ENCODE results near the gene NIPSNAP3A. TPM values are rescaled to one million over a fixed set of nuclear protein-coding genes. Genes with fewer than 3 reads are reported as not detected.
"Not testable (repeated sequence)": the region's sequence is repeated elsewhere in the genome, so short reads cannot be mapped to it uniquely, and the experiment has no call there.

Gene NIPSNAP3A
- 44.0 and 52.1 TPM in 2 replicates for total RNA-seq

DNA sequence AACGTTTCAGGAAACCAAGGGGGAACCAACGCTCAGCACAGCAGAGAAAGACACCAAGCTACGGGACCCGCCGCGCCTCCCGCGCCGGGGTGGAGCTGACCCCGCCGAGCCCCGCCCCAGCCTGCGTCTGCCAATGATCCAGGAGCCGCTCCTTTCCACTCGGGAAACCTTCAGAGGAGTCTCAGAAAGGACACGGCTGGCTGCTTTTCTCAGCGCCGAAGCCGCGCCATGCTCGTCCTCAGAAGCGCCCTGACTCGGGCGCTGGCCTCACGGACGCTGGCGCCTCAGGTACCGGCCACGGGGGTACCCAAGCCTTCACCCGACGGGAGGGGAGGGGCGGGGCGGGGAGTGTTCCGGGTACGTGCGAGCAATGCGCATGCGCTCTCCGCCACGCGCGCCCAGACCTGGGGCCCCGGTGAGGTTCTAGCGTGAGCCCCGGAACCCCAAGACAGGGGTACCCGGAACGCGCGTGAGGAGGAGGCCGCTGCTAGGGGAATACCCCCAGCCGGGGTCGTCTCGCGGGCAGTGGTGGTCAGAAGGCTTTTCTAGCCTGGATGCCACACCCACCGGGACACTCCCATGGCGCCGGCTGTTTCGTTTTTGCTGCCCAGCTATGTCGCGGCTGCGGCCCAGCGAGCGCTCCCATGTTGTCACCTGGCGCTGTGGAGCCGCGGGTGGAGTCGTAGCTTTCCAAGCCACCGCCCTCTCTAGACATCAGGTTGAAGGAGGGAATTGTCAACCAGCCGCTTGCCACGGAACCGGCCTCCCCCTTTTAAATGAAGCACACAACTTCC is at the start of gene NIPSNAP3A:
TSS of gene NIPSNAP3A (plus strand) at position 119 of the 794 bp plus-strand sequence. CDS start at position 229, 110 bp downstream.
- DNase-seq: peak; percentile 78

DNA sequence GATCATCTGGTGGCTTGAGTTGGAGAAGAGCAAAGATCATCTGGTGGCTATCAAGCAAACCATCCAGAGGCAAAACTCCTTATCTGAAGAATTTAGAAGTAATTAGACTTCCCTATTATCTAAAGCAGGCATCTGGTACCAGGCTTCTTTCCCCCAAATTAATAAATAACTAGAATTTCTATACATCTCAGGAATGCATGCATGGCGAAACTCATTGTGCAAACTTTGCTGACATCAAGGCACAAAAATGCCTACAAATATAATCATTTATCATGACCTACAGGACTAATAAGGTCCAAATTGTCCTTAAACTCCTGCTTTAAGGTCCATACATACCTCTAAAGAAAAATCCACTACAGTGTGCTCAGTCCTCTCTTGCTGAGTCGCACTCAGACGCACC is 47.2 kb upstream of the NIPSNAP3A start:
- DNase-seq: no peak

DNA sequence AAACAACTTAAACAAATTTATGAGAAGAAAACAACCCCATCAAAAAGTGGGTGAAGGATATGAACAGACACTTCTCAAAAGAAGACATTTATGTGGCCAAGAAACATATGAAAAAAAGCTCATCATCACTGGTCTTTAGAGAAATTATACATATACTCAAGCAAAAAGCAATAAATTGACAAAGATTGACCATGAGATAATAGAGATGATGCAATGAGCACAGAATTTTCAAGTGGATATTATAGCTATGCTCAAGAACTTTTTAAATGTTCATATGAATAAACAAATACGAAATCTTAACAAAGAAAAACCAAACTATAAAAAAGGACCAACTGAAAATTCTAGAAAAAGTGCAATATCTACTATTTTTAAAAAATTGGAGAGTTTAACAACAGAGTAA is 38.7 kb upstream of the NIPSNAP3A start:
- not testable (repeated sequence) for DNase-seq

DNA sequence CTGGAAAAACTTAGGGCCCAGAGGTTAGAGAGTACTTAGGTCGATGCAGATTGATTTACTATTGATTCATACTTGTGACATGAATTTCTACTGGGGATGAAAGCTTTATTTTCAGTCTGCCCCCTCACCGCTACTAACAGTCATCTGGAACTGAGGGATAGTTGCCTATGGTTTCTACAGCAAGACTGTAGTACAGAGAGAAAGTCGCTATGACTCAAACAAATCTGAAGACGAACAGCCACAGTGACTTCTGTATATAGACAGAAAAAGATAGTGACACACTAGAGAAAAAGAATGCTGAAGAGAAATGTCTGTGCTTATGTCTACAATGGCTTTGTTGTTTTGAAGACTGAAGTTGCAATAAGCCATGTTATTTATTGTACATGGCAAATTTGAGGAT is 35.9 kb upstream of the NIPSNAP3A start:
- no peak for DNase-seq

DNA sequence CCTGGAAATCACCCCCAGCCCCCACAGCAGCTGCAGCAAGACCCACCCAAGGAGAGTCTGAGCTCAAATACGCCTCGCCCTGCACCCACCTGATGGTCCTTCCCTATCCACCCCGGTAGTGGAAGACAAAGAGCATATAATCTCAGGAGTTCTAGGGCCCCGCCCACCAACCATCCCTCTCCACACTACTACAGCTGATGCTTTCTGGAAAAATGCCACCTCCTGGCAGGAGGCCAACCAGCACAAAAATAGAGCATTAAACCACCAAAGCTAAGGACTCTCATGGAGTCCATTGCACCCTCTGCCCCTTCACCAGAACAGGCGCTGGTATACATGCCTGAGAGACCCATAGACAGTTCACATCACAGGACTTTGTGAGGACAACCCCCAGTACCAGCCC is 22.5 kb upstream of the NIPSNAP3A start:
- DNase-seq: no peak

DNA sequence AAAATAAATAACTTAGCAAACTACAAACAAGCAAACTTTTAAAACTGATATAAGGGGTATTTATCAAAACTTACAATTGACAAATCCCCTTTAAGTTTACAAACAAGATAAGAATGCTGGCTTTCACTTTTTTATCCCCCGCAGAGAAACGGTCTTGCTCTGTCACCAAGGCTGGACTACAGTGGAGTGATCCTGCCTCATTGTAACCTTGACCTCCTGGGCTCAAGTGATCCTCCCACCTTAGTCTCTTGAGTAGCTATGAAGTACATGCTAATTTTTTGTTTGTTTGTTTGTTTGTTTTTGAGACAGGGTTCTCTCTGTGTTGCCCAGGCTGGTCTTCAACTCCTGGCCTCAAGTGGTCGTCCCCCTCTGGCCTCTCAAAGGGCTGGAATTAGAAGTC is 9.0 kb upstream of the NIPSNAP3A start:
- DNase-seq: no peak

DNA sequence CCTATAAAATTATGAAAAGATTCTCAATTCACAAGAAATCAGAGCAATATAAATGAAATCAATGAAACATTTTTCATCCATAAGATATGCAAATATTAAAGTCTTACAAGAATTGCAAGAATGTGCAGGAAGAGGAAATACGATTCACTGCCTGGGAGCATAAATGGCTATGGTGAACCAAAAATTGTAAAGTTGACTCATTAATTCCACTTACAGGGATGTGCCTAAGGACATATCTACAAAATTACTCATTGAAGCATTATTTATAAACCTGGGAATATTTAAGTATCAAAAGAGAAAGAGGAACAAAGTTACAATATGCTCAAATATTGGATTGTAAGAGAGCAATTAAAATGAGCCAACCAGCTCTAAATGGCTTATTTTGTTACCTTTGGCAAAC is 6.9 kb upstream of the NIPSNAP3A start:
- peak; percentile 62 for DNase-seq

DNA sequence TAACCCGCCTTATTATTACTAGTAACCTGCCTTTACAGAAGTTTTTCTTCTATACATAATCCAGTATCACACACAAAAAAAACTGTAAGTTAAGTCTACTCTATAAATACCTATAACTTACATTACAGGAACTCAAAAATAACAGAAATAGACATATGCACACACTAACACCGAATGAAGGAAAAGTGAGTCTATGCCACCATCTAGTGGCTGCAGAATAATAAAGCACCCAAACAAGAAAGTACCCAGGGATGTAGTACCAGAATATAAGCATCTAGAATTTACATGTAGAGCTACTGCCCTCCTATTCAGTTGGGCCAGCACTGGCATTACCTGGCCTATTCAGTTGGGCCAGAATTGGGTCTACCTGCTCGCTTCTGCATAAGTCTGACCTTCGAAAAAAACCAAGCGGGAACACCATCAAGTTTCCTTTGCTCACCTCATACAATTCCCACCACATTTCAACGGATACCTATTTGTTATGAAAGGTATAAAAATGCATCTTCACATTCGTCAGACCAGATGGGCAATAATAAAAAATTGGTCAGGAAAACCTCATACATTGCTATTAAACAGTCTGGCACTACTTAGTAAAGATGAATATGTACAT is 4.0 kb upstream of the NIPSNAP3A start:
- peak; percentile 87 for DNase-seq

DNA sequence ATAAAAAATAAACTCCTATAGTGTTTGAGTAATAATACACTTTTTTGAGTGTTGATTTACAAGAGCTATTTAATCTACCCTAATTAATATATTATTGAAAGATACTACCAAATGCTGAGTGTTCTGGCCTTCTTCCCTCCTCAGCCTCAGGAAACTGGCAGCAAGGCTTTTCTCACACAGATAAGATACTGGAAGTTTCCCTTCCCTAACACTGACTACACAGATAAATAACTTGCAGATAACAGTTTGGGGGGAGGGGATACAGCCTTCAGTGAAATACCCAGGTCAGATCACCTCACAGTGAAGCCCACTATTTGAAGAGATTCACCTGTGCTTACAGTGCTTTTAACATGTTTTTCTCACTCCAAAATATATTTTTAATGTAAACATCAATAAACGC is 1.6 kb upstream of the NIPSNAP3A start:
- no peak for DNase-seq

DNA sequence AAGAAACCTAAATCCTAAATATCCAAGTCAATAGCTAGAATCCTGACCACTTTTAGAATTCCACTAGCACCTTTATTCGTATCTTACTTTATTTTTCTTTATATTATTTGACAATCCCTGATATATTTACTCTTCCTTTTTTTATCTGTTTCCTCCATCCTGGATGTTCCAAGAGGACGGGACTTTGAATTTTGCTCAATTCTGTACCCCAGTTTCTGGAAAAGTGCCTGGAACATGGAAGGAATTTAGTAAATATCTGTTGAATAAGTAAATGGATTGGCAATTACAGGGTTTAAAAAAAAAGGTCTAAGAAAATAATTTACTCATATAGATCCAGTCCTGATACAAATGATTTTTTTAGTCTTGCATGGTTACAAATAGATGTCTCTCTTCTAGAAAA is 1.2 kb upstream of the NIPSNAP3A start:
- no peak for DNase-seq

DNA sequence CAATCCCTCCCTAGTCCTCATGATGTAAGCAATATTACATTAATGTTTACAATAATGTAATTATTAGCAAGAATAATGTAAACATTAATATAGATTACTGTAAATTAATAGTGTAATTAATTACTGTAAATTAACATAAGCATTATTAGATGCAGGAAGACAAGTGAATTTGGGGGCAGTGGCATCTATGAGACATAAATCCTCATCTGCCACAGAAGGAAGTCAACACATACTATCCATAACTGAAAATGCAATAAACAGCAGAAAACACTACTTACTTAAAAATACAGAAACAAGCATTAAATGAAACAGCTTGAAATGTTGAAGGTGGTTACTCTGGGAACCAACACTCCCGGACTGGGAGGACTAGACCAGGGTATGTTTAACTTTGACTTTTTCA is 685 bp upstream of the NIPSNAP3A start:
- DNase-seq: no peak

DNA sequence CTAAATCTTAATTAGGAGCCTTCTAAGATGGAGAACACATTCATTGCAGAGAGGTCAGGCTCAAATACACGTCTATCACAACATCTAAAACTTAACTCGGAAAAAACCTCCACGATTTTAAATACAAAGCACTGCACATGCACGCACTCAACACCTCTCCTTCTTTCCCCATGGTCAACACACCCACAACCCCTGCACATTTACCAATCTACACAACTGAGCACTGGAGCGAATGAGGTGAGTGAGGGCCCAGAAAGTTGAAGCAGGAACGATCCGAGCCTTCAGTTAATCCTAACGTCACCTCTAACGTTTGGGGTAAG is 278 bp upstream of the NIPSNAP3A start:
- DNase-seq: no peak

DNA sequence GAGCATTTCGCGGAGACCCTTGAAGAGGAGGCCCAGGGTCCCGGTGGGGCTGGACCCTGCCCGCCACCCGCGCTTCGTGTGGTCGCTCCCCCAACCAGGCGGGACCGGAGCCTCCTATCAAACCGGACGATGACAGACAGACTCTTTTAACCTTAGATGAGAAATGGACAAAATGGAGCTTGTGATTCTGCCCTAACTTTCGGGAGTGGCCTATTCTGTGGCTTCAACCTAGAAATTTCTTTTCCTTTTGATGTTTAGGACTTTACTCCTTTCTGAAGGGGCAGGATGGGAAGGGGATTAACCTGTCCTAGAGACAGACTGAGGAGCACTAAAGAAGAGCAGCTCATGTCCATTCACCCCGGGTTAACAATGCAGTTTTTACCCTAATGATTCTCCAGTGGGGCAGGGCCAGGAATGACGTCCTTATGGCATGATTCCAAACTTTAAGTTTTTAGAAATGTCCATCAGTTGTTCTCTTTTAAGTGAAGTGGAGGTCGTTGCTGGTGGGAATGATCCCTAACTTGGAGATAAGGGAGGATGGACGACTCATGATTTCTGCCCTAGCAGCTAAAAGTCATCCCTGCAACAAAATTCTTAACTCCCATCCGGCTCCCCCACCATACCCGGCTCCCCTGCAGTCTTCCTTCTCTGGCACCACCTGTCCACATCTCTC is 1.0 kb downstream of the NIPSNAP3A start:
- DNase-seq: peak; percentile 60

DNA sequence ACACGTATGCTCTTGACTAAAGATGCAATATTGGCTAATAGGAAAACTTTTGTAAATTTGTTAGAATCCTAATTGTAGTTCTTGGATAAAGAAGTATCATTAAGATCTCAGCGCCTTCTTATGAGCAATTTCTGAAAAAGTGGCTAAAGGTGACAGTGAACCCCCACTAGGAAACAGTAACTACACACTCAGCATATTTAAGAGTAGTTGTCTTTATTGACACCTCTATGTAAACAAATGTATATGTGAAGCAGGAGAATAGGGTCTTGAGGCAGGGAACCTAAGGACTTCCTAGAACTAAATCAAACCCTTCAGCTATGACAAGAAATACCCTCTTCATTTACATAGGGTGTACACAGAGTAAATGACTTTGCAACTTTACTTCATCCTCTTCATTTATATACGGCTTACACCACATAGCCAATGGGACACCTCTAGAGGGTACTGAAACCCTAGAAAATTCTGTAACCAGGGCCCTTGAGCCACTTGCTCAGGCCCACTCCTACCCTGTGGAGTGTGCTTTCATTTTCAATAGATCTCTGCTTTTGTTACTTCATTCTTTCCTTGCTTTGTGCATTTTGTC is 2.8 kb downstream of the NIPSNAP3A start:
- no peak for DNase-seq

DNA sequence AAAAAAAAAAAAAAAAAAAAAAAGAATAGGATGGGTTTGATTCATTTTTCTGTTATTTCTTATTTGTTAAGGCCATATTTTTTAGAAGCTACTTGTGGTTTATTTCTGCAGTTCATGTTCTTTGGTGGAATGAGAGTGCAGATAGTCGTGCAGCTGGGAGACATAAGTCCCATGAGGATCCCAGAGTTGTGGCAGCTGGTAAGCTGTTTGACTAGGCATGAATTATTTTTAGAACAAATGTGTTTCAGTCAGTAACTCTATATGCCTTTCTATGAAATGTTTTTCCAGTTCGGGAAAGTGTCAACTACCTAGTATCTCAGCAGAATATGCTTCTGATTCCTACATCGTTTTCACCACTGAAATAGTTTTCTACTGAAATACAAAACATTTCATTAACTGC is 11.5 kb downstream of the NIPSNAP3A start:
- no peak for DNase-seq

DNA sequence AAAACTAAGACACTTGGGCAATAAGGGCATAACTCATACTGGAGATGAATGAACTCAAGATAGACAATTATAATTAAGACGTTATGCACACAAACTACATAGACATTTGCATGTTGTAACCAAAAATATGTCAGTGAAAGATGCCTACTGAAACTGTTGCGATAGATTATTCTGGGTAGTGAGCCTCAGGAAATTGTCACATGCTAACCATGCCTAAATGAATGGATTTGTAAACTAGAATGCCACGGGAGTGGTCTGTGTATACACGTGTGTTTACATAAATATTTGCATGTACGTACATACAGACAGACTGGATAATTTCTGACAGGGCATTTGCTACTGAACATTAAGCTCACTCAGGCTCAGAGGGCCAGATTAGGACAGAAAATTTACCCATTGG is 17.7 kb downstream of the NIPSNAP3A start:
- no peak for DNase-seq

DNA sequence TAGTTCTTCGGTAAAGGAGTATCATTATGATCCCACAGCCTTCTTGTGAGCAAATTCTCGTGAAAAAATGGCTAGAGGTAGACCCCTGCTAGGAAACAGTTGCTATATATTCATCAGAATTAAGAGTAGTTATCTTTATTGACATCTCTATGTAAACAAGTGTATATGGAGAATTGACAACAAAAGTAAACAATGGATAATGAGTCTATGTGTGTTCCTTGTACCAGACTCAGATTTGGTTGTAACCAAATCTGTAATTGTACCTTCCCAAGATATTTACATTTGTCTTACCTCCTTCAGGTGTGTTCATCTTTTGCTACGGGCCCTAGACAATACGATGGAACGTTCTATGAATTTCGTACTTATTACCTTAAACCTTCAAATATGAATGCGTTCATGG is 18.5 kb downstream of the NIPSNAP3A start:
- no peak for DNase-seq

DNA sequence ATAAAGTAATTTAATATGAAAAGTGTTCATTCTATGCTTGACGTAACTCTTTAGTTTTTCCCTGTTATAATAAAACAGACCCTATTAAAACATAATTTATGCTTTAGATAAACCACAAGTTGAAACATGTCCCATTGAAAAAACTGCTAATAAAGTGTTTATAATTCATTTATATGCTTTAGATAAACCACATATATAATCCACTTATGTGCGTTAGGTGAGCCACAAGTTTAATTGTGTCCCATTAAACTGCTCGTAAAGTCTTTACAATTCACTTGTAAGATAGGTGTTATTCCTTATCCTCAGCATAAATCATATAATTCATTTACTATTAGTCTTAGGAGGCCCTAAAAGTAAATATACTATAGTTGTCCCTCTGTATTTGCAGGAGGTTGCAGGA is 20.0 kb downstream of the NIPSNAP3A start:
- no peak for DNase-seq

DNA sequence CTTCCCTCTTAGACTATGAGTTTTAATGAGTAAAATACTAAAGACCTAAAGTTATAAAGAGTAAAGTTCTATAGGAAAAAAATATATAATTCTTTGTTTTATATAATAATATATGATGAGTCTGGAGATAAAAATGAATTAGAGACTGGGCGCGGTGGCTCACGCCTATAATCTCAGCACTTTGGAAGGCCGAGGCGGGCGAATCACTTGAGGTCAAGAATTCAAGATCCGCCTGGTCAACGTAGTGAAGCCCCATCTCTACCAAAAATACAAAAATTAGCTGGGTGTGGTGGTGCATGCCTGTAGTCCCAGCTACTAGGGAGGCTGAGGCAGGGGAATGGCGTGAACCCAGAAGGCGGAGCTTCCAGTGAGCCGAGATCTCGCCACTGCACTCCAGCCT is 21.5 kb downstream of the NIPSNAP3A start:
- DNase-seq: not testable (repeated sequence)

DNA sequence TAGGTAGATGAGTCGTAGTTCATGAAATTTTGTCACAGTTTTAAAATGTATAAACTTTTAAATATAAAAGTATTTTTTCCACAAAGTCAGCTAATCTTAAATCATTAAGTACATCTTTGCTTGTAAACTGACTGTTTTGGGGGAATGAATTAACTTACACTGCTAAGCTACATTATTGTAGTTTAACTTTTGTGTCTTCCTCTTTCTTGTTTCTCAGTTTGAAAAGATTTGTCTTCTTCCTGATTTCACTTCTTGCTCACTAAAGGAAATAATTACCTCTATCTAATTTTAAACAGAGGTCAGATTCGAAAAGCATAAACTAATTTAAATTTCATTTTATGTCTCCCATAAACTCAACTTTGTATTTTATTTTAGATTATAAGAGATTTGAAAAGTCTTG is 22.2 kb downstream of the NIPSNAP3A start:
- no peak for DNase-seq

DNA sequence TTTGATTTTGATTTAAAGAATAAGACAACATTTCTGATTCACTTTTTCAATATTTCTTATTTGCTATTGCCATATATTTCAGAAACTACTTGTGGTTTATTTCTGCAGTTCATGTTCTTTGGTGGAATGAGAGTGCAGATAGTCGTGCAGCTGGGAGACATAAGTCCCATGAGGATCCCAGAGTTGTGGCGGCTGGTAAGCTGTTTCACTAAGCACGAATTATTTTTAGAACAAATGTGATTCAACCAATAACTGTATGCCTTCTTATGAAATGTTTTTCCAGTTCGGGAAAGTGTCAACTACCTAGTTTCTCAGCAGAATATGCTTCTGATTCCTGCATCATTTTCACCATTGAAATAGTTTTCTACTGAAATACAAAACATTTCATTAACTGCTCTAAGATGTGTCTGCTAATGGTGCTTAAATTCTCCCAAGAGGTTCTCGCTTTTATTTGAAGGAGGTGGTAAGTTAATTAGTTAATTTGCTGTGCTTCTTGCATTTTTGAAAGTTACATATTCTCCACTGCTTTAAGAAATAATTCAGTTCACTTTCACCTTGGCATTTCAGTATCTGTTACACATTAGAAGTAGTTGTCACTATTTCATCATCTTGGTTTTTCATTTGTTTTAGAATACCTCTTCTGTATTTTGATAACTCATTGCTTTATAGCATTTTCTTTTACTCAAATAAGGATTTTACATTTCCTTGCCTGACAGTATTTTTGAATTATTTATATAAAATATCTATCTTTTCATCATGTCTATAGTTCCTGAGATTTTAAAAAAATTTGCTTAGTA is 25.4 kb downstream of the NIPSNAP3A start:
- no peak for DNase-seq

DNA sequence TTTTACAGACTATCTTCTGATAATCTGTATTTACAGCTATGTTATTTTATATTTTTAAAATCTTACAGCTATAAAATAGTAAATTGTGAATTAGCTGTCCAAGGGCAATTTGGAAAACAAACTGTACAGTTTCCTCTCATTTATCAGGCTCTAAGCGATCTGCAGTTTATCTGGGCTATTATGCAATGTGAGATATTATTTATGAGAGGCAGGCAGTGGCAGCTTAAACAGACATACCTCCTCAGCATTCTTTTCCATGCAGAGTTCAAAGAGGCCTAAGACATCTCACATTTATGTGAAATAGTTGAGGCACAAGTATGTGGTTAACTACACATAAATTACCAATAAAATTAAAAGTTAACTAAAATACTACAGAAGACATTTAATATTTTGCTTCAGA is 26.6 kb downstream of the NIPSNAP3A start:
- no peak for DNase-seq

Data from dermis blood vessel endothelial cell (primary cell).